Activated naive CD4-positive, alpha-beta T cell treated with Interleukin-2 at 50 U/mL for 16 hours (primary cell): ENCODE measurements around the gene NOTCH2.

Experiments used
- DNase-seq: peaks from one replicate; pipeline ENCODE4 v3.0.0-alpha.2; 2020

Gene NOTCH2

DNA sequence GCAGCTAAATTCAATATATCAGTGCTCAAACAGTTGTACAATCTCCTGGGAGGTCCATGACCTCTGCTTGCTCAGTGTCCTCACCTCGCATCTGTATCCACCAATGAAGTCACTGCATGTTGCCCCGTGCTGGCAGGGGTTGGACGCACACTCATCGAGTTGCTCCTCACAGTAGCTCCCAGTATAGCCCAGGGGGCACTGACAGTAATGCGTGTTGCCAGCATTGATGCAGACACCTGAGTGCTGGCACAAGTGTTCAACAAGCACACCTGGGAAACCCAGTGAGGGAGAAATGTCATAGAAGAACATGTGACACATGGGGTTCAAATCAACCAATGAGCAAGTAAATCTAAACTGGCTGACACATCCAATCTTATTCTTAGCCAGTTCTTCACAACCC, 132.3 kb downstream of the NOTCH2 start:
- DNase-seq, result no peak

DNA sequence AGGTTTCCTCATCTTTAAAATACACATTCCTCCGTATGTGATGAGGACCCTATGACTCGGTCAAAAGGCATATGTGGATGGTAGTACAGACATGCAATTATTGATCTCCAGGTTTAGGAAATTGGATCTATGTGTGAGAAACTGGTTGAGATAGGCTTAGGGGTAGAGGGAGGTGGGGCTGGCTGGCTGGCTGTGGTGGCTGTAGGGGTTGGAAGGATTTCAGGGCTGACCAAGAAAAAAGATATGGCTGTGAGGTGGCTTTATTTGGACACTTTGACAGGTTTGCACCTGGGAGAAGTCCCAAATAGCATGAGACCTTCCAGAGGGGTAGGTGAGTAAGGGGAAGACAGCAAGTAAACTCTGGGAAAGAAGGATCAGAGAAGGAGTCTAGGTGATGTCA, 133.5 kb downstream of the NOTCH2 start:
- no peak for DNase-seq

DNA sequence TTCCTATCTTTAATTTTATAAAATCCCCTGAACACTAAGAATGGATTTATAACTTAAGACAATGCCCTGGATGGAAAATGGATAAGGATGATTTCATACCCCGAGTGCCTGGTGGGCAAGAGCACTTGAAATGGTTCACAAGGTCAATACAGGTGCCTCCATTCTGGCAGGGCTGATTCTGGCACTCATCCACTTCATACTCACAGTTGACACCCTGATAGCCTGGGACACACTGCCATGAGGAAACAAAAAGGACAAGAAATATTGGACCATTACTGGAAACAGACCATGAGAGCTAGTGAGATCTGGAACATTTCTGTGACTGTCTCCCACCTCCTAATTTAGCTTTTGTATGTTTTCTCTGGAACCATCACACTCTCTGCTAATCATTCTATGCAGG, 134.1 kb downstream of the NOTCH2 start:
- no peak for DNase-seq

DNA sequence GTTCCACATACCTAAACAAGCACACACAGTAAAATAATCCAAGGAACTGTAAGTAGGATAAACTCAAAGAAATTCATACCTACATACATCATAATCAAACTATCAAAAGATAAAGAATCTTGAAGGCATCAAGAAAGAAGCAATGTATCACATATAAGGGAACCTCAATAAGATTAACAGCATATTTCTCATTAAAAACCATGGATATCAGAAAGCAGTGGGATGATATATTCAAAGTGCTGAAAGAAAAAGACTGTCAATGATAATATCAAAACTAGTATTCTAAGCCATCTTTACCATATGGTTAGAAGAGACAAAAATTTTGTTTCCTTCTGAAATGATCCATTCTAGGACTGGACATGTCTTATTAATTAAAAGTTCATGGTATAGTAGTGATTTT, 136.1 kb downstream of the NOTCH2 start:
- no peak for DNase-seq

DNA sequence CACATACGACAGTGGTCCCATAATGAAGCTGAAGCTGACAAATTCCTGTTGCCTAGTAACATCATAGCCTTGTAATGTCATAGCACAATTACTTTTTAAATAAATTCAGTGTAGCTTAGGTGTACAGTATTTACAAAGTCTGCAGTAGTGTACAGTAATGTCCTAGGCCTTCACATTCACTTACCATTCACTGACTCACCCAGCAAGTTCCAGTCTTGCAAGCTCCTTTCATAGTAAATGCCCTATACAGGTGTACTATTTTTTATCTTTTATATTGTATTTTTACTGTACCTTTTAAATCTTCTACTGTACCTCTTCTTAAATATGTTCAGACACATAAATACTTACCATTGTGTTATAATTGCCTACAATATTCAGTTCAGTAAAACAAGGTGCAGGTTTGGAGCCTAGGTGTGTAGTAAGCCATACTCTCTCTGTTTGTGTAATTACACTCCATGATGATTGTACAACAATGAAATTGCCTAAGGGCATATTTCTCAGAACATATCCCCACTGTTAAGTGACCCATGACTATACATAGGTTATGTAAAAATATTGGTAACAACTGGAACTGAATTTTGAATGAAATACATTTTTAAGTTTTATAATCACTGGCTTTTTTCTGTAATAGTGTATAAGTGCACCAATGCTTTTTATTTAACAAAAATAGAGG, 139.7 kb downstream of the NOTCH2 start:
- DNase-seq, result no peak

DNA sequence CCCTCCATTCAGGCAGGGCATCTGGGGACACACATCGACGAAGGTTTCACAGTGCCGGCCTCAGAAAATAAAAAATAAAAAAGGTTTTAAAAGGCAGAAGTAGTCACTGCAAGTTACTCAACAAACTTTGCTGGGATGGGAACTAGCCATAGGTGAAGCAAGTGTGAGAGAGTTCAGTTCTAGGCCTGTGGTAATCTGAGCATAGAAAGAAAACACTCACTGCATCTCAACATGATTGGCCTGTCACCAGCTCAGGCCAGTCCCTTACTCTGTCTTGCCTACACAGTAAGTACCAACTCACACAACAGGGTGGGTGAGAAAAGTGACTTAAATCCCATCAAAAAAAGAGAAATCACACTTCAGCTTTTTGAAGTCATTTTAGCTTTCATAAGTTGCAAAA, 142.9 kb downstream of the NOTCH2 start:
- no peak for DNase-seq

DNA sequence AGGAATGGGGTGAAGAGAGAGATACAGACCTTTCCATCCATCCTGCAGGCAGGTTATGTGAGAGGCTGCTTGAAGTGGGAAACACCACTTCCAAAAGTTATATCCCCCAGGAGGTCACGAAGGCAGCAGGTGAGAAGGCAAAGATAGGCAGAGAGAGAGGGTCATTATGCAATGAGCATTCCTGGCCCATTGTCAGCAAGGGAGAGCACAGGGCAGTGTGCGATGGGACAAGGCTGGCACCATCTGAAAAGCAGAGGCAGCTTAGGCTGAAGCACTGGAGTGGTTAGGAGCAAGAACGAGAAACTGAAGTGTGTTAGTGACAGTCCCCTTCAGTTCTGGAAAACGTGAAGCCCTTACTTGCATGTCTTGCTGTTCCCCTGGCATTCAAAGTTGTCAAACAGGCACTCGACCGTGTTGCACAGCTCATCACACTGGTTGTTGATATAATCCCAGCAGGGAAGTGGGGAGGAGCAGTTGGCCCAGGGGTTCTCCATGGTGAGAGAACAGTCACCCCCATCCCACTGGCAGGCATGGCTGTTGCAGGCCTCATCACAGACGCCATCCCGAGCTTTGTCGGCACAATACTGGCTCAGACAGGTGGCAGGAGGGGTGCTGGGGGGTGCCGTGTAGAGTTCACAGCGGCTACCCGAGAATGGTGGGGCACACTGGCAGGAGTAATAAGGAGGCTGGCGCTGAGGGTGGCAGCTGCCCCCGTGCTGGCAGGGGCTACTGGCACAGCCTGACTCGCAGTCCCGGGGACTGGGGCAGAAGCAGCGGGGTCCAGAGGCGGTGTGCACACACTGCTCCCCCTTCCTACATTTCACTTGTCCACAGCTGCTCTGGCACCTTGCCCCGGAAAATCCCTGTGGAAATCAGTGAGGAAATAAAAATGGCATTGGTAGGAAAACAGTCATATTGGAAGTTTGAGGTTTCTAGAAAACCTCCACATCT, 144.2 kb downstream of the NOTCH2 start:
- no peak for DNase-seq

DNA sequence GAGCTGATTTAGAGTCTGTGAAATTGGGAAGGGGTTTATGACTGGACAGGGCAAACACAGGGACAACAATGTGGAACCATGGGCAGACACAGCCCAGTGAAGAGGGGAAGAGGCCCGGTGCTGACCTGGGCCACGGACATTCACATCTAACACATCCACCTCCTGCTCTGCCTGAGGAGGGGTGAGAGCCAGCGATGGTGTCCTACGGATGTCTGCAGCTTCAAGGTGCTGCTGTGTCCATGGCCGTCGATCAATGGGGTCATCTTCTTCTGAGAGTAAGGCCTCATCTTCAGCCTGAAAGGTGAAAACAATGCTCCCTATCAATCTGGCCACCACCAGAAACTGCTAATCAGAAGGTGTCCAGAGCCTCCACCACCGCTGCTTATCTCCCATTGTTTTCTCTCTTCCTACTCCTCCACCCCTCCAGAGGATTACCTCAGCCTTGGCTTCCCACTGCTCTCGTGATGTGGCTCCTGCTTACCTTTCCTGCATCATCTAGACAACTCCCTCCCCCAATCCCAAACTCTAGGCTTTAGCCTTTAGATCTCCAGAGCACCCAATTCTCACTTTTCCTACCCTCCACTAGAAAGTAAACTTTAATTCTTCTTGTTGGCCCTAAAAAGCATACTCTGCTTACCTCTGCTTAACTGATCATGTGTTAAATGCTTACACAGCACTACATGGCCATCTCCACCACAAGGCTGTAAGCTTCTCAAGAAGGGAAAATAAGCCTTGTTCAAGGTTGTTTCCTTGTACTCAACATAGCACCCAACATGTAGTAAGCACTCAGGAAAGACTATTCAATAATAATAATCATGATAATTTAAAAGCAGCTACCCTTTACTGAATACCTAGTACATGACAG, 149.1 kb downstream of the NOTCH2 start:
- DNase-seq, result no peak

DNA sequence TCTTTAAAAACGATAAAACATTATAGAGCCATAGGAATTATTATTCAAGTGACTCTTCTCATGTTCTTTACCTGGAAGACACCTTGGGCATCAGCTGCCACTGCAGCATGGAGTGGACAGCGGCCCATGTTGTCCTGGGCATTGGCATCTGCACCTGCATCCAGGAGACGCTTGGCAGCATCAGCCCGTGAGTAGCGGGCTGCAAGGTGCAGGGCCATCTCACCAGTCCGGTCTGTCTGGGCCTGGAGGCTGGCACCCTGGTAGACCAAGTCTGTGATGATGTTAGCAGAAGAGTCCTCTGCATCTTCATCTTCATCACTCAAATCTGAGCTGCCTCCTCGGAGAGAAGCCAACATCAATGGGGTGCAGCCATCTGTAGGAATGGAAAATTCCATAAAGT, 150.2 kb downstream of the NOTCH2 start:
- DNase-seq, result no peak

DNA sequence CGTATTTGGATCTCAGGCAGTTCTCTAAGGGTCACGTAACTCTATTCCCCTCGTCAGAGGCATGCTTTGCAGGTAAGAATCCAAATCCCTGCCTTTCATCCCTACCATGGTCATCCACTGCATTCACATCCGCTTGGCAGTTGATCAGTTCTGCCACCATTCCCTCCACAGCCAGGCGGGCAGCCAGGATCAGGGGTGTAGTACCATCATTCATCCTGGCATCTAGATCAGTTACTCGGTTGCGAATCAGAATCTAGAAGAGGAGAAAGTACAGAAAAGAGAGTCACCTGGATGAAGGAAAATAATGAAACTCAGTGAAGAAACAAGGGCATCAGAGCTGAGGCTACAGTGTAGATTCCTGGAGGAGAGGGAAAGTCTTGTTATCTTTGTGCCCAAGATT, 151.2 kb downstream of the NOTCH2 start:
- no peak for DNase-seq

DNA sequence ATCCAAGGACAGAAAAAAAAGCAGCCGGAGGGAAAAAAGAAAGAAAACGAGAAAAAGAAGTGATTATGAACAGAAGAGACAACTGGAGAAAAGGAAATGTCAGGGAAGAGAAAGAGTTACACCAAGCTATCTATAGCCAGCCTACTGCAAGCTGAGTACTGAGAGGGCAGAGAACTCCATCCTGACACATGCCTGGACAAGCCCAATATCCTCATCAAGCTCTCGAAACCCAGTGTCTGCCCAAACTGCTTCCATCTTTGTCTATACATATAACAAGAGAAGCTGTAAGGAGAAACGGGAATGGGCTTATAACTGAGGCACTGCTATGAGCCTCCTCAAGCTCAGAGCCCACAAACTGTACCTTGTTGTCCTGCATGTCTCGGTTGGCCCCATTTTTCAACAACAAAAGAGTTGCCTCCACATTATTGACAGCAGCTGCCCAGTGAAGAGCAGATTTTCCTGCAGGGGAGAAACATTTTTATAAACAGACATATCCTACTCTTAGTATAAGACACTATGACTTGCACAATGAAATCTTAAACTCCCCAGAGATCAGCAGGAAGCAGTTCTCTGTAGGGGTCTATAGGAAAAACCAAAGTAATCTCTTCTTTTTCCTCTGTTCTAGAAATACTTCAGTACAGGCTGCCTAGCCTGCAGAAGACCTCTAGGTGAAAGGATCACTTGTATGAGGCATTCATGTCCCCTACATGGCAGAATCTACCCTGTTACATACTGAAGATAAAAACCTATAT, 152.0 kb downstream of the NOTCH2 start:
- DNase-seq, result no peak

DNA sequence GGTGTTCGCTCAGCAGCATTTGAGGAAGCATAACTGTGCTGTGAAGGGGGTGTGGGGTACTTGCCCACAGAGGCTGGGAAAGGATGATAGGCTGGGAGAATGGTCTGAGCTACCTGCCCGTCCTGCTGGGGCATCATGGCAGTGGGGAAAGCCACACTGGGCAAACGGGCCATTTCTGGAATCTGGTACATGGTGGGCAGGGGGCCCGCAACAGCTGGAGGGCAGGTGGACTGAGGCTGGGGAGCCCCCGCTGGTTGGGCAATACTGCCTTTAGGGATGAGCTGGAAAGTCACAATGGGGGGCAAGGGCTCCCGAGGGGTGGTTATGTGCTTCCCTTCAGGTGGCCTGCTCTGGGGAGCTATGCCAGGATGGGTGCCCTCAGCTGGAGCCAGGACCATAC, 153.9 kb downstream of the NOTCH2 start:
- DNase-seq, result no peak

DNA sequence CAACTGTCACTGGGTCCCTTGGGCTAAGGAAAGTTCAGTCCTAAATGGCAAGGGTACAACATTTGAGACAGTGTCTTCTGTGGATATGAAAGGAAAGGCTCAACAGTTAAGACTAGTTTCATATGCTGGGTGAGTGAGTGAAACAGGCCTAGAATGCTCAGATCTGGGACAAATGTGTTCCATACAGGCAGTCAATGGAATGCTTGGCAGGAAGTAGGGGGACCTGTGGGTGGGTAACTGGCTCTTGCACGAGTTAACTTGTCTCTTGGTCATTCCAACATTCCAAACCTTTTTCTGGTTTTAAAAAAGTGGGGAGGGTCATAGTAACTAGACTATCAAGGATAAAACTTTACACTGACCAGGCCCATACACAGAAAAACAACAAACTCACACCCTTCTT, 155.4 kb downstream of the NOTCH2 start:
- no peak for DNase-seq

DNA sequence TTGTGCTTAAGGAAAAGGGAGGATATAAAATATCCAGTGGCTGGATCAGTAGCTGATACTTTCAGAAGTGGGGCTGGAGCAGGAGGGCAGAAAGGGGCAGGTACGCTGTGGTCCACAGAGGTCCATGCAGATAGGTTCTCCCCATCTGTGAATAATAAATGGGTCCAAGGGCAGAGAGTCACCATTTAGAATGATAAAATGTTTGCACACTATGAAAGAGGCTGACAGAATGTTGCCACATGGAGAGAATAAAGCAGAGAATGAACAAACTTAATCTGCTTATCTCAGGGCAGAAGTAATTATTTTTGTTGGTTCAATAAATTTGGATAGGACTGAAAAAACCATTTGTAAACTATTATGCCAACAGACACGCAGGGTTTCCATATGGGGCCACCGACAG, 156.5 kb downstream of the NOTCH2 start:
- no peak for DNase-seq

DNA sequence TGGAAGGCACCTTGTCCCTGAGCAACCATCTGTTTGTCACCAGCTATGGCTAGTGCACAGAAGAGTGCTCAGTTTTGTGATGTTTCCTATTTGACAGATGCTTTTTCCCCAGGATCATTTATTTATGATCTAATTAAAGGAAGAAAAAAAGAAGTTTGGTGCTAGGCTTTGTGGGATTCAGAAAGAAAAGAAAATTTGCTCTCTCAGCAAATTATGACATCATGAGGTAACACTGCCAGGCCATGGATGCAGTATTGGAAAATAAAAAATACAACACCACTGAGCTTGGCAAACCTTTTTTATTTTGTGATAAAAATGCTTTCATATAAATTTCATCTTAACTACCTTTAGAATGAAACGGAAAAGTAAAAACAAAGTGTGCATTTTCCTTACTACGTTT, 157.7 kb downstream of the NOTCH2 start:
- DNase-seq, result no peak

DNA sequence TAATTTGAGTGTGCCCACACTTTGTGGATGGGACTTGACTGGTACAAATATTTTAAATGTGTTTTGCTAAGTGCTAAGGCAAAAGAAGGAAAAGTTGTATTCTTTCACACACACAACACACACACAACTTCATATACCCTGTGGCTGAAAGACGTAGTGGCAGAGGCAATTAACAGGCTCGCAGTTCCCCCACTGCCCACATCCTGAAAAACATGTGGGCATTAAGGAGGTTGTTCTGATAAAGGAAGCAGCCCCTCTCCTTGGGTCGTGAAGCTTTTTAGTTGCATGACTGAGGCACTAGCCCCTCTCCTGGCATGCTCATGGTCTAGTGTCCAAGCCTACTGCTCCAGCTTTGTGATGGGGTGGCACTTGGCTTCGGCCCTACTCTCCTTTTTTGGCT, 158.8 kb downstream of the NOTCH2 start:
- DNase-seq, result no peak

DNA sequence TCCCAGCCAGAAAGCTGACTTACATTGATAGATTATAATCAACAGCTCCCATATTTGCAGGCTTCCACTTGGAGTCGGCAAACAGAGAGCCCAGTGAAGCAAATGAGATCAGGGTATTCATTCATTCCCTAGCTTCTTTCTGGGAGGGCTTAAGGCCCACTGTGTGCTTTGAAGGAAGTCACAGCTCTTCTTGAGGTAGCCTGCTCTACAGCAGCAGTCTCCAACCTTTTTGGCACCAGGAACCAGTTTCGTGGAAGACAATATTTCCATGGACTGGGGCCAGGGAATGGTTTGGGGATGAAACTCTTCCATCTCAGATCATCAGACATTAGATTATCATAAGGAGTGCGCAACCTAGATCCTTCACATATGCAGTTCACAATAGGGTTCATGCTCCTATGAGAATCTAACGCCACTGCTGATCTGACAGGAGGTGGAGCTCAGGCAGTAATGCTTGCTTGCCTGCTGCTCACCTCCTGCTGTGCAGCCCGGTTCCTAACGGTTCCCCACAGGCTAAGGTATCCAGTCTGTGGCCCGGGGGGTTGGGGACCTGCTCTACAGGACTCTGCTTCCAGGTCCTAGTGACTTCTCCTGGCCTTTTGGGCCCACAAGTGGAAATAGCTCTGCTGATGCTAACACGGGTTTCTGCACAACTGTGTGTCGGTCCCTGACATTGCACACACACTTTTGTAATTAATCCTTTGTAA, 159.4 kb downstream of the NOTCH2 start:
- DNase-seq, result no peak

DNA sequence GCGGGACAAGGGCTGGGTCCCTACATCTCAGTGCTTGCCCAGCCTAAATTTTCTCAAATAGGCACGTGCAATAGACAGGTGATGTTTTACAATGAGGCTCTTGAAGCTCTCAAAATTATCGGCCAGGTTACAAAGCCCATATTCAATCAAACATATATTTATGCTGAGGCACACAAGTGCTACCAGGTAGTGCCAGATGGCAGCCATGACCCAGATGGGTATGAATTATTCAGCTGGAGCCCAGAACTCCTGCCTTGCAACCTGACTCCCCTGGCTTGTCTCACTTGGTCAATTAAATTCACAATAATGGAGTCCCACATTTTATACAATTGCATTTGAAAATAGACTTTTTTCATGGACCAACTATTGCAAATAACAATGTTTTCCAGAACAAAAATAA, 160.8 kb downstream of the NOTCH2 start:
- no peak for DNase-seq

DNA sequence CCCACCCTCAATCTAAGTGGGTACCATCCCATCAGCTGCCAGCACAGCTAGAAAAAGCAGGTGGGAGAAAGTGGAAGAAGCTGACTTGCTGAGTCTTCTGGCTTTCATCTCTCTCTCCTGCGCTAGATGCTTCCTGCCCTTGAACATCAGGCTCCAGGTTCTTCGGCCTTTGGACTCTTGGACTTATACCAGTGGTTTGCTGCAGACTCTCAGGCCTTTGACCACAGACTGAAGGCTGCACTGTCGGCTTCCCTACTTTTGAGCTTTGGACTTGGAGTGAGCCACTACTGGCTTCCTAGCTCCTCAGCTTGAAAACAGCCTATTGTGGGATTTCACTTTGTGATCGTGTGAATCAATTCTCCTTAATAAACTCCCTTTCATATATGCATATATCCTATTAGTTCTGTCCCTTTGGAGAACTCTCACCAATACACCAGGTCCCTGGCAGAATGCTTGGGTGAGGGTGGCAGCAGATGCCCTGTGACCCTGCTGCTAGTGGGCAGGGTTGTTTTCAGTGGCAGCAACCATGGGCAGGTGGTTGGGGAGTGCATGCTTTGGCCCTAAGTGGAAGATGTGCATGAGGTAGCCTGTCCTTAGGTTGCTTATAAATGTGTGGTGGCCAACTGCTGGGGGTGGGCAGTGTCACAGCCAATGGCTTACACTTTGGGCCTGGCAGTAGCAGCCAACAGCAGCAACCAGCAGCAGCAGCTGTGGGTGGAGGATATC, 162.4 kb downstream of the NOTCH2 start:
- no peak for DNase-seq

DNA sequence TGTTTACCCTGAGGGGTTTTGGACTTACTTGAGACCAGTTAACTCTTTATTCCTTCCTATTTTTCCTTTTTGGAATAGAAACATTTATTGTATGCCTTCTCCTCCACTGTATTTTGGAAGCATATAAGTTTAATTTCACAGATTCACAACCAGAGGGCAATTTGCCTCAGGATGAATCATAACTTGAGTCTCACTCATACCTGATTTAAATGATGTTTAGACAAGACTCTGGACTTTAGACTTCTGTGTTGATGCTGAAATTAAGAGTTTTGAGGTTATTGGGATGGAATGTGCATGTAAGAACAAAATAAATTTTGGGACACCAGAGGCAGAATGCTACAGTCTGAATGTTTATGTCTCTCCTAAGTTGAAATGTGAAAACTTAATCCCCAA, 166.0 kb downstream of the NOTCH2 start:
- no peak for DNase-seq

DNA sequence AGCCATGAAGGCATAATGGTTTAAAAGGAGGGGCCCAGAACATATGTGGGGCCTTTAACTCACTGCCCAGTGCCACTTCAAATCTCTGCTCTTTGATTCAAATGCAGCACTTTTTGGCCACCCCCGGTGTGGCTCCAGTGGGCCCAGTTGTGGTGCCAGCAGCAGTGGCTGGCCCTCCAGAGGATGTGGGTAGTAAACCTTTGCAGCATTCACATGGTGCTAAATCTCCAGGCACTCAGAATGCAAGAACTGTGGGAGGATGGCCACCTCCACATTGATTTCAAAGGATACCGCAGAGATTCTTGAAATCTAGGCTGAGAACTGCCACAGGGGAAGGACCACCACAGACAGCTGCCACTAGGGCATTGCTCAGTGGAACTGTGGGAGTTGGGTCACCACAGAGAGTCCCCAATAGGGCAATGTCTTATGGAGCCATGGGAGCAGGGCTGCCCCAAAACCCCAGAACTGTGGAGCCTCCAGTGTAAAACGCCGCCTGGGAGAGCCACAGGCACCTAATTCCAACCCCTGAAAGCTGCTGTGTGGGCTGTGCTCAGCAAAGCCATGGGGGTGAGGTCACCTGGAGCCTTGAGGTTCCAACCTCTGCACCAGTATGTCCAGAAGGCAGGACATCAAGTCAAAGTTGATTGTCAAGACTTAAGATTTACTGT, 166.6 kb downstream of the NOTCH2 start:
- DNase-seq, result no peak
